Cardiac muscle cell (in vitro differentiated cells and primary cell): Measurements from ENCODE around the gene IL15RA. TPM values are rescaled to one million over a fixed set of nuclear protein-coding genes. Genes with fewer than 3 reads are reported as not detected.

Experiments
- DNase-seq, 2 donors: peaks; one replicate each; pipeline versions ENCODE4 v3.0.0 to v3.0.0-alpha.2; 2010 to 2017; ENCODE audit warnings: low read depth in 1 of 2, low spot score in 1 of 2
- H3K27ac ChIP-seq: fragments of 200-600 bp; sonication (generic); 2 replicates; pipeline ENCODE4 v1.5.1; 2016
- H3K27me3 ChIP-seq: fragments of 200-600 bp; sonication (generic); 2 replicates; pipeline ENCODE4 v1.6.0; 2016; ENCODE audit warnings: control low read depth
- H3K36me3 ChIP-seq: fragments of 200-600 bp; sonication (generic); 2 replicates; pipeline ENCODE4 v1.5.1; 2016; ENCODE audit warnings: control low read depth
- H3K4me1 ChIP-seq: fragments of 200-600 bp; sonication (generic); 2 replicates; pipeline ENCODE4 v1.8.1; 2017; ENCODE audit warnings: low read depth, mild to moderate bottlenecking, mixed run types
- H3K4me3 ChIP-seq: fragments of 200-600 bp; sonication (generic); 2 replicates; pipeline ENCODE4 v1.5.1; 2016; ENCODE audit warnings: mild to moderate bottlenecking
- H3K9me3 ChIP-seq: fragments of 200-600 bp; sonication (generic); 2 replicates; pipeline ENCODE4 v1.5.1; 2017; ENCODE audit warnings: low read depth, mild to moderate bottlenecking, control low read depth
- CTCF ChIP-seq: IDR thresholded peaks from 2 replicates; pipeline ENCODE4 v1.5.1; 2012; ENCODE audit warnings: low read depth, mild to moderate bottlenecking, low read length
- polyA plus RNA-seq: library from polyadenylated mRNA; unstranded; fragments of >200 nt; fragmentation: Nextera tagmentation; extraction: Ambion mirVana; gene quantifications from 2 replicates; pipeline ENCODE4 v1.2.1, GENCODE V29; 2016
- total RNA-seq: library from RNA; depleted of rRNA; stranded (reverse); fragments of >200 nt; gene quantifications from 2 replicates; pipeline ENCODE4 v1.2.3, GENCODE V29; 2016

Gene IL15RA
- total and polyA plus RNA-seq, 2 experiments from 2014 or later = 0.27 to 1.4 TPM

- Histone ChIP-seq H3K4me1 (no peaks in the 10 kb centered on the region), H3K4me3 (no peak overlapping the region), H3K36me3 (no peaks in the 10 kb centered on the region), H3K9me3 (no peaks in the 10 kb centered on the region), H3K27me3 (no peaks in the 10 kb centered on the region), H3K27ac (no peak overlapping the region)
- DNase-seq = no peak
- no peak for TF ChIP-seq CTCF
Observed at GRCh38 chr10:5959142-5959541, 18.2 kb downstream of the IL15RA start.

GRCh38 chr10:5958675-5959074 is 18.7 kb downstream of the IL15RA start:
- Histone ChIP-seq H3K27me3 (no peaks in the 10 kb centered on the region), H3K9me3 (no peaks in the 10 kb centered on the region), H3K36me3 (no peaks in the 10 kb centered on the region), H3K4me1 (no peaks in the 10 kb centered on the region), H3K4me3 (no peak overlapping the region), H3K27ac (no peak overlapping the region)
- TF ChIP-seq CTCF = no peak
- DNase-seq = no peak

- Histone ChIP-seq H3K4me1 (no peaks in the 10 kb centered on the region), H3K36me3 (no peaks in the 10 kb centered on the region), H3K27me3 (no peaks in the 10 kb centered on the region), H3K4me3 (no peak overlapping the region), H3K9me3 (no peaks in the 10 kb centered on the region), H3K27ac (no peak overlapping the region)
- TF ChIP-seq CTCF = no peak
- peak in 1 of 2 donors; percentile 55 for DNase-seq
Observed at GRCh38 chr10:5958077-5958476, 19.3 kb downstream of the IL15RA start.

- no peaks in the 10 kb centered on the region for H3K27me3 ChIP-seq
- H3K27ac ChIP-seq = no peak overlapping the region
Observed at GRCh38 chr10:5956146-5956936, 21.0 kb downstream of the IL15RA start.

GRCh38 chr10:5953676-5954075 is 23.7 kb downstream of the IL15RA start:
- no peak for DNase-seq
- Histone ChIP-seq H3K9me3 (no peaks in the 10 kb centered on the region), H3K4me1 (no peaks in the 10 kb centered on the region), H3K27ac (no peak overlapping the region), H3K27me3 (no peaks in the 10 kb centered on the region), H3K4me3 (no peak overlapping the region), H3K36me3 (no peaks in the 10 kb centered on the region)
- no peak for TF ChIP-seq CTCF

More at GRCh38 chr10:5956146-5956936, 21.0 kb downstream of the IL15RA start:
- H3K4me1 ChIP-seq = no peaks in the 10 kb centered on the region
- no peak for TF ChIP-seq CTCF
- no peak for DNase-seq
- no peaks in the 10 kb centered on the region for H3K9me3 ChIP-seq
- no peak overlapping the region for H3K4me3 ChIP-seq
- H3K36me3 ChIP-seq = no peaks in the 10 kb centered on the region
